Fibroblast of skin of left quadriceps (primary cell): ENCODE data around the gene DOP1B.
A peak's percentile ranks its signal among the peaks of the same experiment; 100 is the strongest.
"Not testable (repeated sequence)": the region's sequence is repeated elsewhere in the genome, so short reads cannot be mapped to it uniquely, and the experiment has no call there.

Experiments used
- DNase-seq, 2 experiments: peaks; one replicate each; pipeline ENCODE4 v3.0.0-alpha.2; 2013; ENCODE audit warnings: low read depth in 2 of 2

DOP1B gene

DNA sequence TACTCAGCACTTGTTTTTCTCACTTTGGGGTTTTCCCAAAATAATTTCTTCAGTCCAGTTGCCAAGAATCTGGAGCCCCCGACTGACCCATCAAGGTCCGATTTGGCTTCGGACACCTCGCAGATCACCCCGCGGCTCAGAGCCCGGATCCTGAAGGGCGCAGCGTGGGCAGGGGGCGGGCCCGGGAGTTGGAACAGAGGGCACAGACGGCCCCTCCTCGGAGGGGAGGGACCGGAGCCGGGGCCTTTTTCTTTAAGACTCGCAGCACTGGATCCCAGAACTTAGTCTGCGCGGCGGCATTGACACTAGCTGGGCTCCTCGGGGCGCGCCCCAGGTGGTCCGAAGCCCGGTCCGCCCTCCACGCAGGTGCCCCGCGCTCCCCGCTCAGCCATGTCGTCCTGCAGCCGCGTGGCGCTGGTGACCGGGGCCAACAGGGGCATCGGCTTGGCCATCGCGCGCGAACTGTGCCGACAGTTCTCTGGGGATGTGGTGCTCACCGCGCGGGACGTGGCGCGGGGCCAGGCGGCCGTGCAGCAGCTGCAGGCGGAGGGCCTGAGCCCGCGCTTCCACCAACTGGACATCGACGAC, 21.7 kb upstream of the DOP1B start, which contains the start of gene CBR3:
TSS of gene CBR3 (plus strand) at position 277 of the 588 bp plus-strand sequence. CDS start at position 391, 114 bp downstream.
- DNase-seq = no peak

GRCh38 chr21:36135391-36136102, 21.1 kb upstream of the DOP1B start:
- DNase-seq = peak; percentile 44 to 51

GRCh38 chr21:36139791-36140190, 16.8 kb upstream of the DOP1B start:
- not testable (repeated sequence) for DNase-seq

DNA sequence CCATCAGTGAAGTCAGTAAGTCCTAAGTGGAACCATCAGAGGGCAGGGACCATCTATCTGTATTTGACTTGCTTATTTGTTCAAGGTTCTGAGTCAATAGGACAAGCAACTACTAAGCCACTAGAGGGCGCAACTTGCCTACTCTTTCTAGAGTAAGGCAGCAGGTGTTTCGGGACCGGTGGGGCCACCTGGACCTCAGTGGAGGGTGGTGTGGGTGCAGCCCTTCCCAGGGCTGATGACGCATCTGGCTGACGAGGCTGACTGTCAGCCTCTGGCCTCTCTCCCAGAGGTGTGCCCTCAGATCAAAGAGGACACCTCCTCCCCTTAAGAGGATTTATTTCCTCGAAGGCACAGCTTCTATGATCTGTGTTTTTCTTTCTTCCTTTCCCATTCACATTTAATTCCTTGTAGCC, 15.1 kb upstream of the DOP1B start:
- peak; percentile 55 to 57 for DNase-seq

DNA sequence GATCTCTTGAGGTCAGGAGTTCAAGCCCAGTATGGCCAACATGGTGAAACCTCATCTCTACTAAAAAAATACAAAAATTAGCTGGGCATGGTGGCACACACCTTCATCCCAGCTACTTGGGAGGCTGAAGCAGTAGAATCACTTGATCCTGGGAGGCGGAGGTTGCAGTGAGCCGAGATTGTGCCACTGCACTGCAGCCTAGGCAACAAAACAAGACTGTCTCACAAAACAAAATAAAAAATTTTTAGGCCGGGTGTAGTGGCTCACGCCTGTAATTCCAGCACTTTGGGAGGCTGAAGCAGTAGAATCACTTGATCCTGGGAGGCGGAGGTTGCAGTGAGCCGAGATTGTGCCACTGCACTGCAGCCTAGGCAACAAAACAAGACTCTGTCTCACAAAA, 12.4 kb upstream of the DOP1B start:
- DNase-seq = not testable (repeated sequence)

- no peak for DNase-seq
Observed at GRCh38 chr21:36145259-36145658, 11.4 kb upstream of the DOP1B start.

GRCh38 chr21:36147911-36148310, 8.7 kb upstream of the DOP1B start:
- no peak for DNase-seq

GRCh38 chr21:36148886-36149285, 7.7 kb upstream of the DOP1B start:
- DNase-seq = no peak

GRCh38 chr21:36149788-36150711, 6.6 kb upstream of the DOP1B start:
- no peak for DNase-seq

- no peak for DNase-seq
Observed at GRCh38 chr21:36155603-36156338, 853 bp upstream of the DOP1B start.

GRCh38 chr21:36156339-36156814, 247 bp upstream of the DOP1B start:
- DNase-seq = peak; percentile 97

- no peak for DNase-seq
Observed at GRCh38 chr21:36159356-36159921, 2.8 kb downstream of the DOP1B start.

DNA sequence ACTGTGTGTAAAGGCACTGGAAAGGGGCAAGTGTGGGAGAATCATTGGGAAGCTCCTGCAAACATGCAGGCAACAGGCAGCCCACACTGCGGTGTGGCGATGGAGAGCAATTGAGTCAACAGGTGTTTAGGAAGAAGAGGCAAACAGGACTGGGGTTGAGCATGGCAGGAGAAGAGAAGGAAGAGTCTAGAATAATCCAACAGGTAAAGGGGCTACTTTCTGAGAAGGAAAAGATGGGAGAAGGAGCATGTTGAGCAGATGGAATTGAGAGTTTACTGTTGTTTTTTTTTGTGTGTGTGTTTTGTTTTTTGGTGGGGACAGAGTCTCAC, 4.2 kb downstream of the DOP1B start:
- no peak for DNase-seq

- DNase-seq = no peak
Observed at GRCh38 chr21:36162631-36163030, 6.0 kb downstream of the DOP1B start.

- no peak for DNase-seq
Observed at GRCh38 chr21:36163750-36164741, 7.4 kb downstream of the DOP1B start.

DNA sequence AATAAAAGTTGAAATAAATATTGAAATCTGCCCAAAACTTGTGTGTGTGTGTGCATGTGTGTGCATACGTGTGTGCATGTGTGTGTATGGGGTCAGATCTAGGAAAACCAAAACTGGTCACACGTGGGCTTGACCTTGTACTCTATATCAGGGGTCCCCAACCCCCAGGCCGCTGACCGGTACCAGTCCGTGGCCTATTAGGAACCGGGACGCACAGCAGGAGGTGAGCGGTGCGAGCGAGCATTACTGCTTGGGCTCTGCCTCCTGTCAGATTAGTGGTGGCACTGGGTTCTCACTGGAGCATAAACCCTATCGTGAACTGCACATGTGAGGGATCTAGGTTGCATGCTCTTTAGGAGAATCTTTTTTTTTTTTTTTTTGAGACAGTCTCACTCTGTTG, 8.7 kb downstream of the DOP1B start:
- no peak for DNase-seq

DNA sequence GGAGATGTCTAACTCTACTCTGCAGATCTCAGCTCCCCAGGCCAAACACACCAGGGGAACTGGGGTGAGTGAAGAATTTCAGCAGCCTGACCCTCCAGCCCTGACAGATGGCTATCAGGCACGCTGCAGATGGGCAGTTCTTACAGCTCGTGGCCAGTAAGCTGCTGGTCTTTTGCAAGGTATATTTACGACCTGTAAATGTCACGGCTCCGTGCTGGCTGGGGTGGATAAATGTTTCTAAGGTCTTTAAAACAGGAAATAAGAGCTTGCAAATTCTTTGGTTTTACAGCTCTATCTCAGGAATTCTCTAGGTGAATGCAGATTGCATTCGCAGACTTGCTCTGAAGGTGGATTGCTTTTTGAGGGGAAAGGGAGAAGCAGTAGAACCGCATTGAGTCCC, 10.1 kb downstream of the DOP1B start:
- no peak for DNase-seq

DNA sequence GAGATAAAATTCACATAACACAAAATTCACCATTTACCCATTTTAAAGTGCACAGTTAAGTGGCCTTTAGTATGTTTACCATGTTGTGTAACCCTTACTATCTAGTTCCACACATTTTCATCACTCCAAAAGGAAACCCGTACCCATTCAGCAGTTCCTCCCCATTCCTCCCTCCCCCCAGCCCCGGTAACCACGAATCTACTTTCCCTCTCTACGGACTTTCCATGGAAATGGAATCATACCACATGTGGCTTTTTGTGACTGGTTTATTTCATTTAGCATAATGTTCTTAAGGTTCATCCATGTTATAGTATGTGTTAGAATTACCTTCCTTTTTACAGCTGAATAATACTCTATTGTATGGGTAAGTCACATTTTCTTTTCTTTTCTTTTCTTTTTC, 10.9 kb downstream of the DOP1B start:
- DNase-seq = no peak

GRCh38 chr21:36169470-36170128, 13.0 kb downstream of the DOP1B start:
- DNase-seq = no peak

- DNase-seq = no peak
Observed at GRCh38 chr21:36170823-36171222, 14.2 kb downstream of the DOP1B start.
